ENCODE results near the gene PHF21B.

PHF21B gene

GRCh38 chr22:44840611-44841322, 169.0 kb downstream of the PHF21B start:
- no peak for DNase-seq (ENCODE audit: low spot score)

GRCh38 chr22:44839721-44840120, 170.1 kb downstream of the PHF21B start:
- DNase-seq (ENCODE audit: low spot score): no peak

GRCh38 chr22:44839061-44839460, 170.7 kb downstream of the PHF21B start:
- no peak for DNase-seq (ENCODE audit: low spot score)

GRCh38 chr22:44838316-44839016, 171.3 kb downstream of the PHF21B start:
- no peak for DNase-seq (ENCODE audit: low spot score)

GRCh38 chr22:44837481-44837880, 172.3 kb downstream of the PHF21B start:
- DNase-seq (ENCODE audit: low spot score): no peak

GRCh38 chr22:44834065-44834464, 175.7 kb downstream of the PHF21B start:
- no peak for DNase-seq (ENCODE audit: low spot score)

- no peak for DNase-seq (ENCODE audit: low spot score)
These were observed 177.9 kb downstream of the PHF21B start for GRCh38 chr22:44831885-44832284.
